UCSD-AML1 (cell line): Measurements from ENCODE around the gene GCNT2.
"Not testable (repeated sequence)": the region's sequence is repeated elsewhere in the genome, so short reads cannot be mapped to it uniquely, and the experiment has no call there.

ENCODE experiments used
- DNase-seq: peaks from one replicate; lab custom pipeline; 2025; ENCODE audit not compliant: unreplicated experiment; lab: John Stamatoyannopoulos, UW

The GCNT2 gene

DNA sequence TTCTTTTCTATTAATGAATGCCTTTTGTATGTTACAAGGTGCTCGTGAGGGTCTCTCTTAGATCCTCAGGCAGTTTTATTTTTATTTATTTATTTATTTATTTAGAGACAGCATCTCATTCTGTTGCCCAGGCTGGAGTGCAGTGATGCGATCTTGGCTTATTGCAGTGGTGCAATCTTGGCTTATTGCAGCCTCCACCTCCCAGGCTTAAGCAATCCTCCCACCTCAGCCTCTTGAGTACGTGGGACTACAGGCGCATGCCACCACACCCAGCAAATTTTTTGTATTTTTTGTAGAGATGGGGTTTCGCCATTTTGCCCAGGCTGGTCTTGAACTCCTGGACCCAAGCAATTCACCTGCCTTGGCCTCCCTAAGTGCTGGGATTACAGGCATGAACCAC is 79.5 kb downstream of the GCNT2 start:
- DNase-seq, result not testable (repeated sequence)

DNA sequence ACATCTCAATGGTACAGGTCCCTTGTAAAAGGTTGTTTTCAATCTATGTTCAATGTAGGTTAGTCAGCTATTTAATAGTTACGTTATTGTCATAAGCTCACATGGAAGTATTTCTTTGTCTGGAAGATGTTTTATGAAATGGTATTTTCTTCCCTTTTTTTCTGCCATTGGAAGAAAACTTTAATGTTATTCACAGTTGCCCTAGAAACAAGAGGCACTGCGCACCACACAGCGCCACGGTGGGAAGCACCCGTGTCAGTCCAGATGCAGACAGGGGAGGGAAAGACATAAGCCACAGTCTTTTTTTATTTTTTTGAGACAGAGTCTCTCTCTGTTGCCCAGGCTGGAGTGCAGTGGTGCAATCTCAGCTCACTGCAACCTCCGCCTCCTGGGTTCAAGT is 82.1 kb downstream of the GCNT2 start:
- DNase-seq, result no peak

DNA sequence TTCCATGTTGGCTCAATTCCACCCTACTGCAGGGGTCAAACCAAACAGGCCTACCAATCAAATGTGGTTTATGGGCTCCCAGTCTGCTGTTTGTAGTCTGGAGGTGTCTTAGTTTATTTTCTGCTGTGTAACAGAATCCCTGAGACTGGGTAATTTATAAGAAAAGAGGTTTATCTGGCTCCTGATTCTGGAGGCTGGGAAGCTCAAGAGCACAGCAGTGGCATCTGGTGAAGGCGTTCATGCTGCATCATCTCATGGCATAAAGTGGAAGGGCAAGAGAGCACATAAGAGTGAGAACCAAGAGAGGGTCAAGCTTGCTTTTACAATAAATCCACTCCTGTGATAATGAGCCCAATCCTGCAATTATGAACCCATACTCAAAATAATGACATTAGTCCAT is 87.9 kb downstream of the GCNT2 start:
- DNase-seq, result no peak

DNA sequence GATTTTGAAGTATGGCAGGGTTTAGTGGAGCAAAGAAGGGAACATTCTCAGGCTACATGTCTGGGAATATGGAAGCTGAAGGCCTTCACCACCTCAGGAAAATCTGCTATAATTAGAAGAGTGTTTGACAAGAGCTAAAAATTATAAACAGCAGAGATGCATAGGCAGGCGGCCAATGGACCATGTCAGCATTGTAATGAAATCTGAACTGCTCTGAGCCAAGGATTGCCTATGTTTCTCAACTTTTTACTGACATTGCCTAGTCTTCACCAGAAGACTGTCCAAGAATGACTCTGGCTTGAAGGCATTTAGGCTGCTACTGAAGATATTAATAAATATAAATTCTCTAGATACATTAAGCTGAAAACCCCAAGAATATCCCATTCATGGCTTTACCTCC is 89.1 kb downstream of the GCNT2 start:
- DNase-seq, result no peak

DNA sequence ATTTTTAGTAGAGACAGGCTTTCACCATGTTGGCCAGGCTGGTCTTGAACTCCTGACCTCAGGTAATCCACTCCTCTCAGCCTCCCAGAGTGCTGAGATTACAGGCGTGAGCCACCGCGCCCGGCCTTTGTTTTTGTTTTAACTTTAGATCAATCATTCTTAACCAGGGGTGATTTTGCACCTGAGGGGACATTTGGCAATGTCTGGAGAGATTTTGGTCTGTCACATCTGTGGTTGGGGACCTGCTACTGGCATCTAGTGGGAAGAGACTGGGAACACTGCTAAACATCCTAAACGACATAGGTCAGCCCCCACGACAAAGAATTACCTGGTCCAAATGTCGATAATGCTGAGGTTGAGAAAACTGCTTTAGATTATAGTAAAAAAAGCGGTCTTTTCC is 91.0 kb downstream of the GCNT2 start:
- no peak for DNase-seq

DNA sequence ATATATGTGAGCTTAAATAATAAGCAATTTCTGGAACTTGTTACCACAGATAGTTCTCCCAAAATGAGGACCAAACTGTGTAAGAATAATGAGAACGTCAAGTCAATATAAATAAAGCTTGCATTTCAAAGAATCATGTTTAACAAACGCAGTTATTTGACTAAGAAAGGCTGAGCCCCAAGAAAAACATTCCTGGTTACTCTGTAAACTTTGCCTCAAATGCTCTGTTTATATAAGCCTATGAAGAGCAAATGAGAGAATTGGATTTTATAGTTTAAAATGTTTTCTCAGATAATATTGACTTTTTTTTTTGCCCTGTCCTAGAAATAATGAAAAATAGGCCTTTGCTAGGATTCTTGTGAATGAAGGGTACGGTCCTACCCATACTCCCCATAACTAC is 91.9 kb downstream of the GCNT2 start:
- no peak for DNase-seq

DNA sequence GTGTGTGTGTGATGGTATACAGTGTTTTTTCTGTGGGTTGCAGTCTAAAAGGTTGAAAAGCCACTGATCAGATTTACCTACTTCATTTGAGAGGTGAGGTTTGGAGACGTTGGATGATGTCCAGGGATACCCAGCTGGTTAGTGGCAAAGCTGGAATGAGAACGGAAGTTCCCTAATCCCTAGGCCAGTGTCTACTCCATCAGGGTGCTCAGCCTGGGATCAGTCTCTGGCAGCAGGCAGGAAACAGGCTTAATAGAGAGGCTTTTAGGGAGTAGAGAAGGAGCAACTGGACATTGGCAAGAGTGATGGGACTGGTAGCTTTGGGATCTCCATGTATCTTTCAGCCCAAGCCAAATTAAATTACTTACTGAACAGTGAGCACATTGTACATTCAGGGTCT is 92.6 kb downstream of the GCNT2 start:
- no peak for DNase-seq

DNA sequence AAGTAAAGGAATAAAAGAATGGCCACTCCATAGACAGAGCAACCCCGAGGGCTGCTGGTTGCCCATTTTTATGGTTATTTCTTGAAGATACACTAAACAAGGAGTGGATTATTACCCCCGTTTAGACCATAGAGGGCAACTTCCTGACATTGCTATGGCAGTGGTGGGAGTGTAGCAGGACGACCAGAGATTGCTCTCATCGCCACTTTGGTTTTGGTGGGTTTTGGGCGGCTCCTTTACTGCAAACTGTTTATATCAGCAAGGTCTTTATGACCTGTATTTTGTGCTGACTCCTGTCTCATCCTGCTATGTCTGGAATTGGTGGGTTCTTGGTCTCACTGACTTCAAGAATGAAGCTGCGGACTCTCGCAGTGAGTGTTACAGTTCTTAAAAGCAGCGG is 94.5 kb downstream of the GCNT2 start:
- DNase-seq, result no peak

DNA sequence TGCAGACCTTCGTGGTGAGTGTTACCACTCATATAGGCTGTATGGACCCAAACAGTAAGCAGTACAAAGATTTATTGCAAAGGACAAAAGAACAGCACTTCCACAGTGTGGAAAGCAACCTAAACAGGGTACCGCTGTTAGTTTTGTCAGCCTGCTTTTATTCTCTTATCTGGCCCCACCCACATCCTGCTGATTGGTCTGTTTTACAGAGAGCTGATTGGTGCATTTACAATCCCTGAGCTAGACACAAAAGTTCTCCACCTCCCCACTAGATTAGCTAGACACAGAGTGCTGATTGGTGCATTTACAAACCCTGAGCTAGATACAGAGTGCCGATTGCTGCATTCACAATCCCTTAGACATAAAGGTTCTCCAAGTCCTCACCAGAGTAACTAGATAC is 95.1 kb downstream of the GCNT2 start:
- DNase-seq, result not testable (repeated sequence)

DNA sequence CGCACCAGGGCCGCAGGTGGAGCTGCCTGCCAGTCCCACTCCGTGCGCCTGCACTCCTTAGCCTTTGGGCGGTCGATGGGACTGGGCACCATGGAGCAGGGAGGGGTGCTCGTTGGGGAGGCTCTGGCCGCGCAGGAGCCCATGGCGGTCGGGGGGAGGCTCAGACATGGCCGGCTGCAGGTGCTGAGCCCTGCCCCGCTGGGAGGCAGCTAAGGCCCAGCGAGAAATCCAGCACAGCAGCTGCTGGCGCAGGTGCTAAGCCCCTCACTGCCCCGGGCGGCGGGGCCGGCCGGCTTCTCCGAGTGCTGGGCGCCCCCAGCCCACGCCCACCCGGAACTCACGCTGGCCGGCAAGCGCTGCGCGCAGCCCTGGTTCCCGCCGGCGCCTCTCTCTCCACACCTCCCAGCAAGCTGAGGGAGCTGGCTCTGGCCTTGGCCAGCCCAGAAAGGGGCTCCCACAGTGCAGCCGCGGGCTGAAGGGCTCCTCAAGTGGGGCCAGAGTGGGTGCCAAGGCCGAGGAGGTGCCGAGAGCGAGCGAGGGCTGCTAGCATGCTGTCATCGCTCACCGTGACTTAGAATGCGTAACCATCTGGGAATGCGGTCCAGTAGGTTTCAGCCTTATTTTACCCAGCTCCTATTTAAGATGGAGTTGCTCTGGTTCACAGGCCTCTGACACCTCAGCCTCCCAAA is 96.0 kb downstream of the GCNT2 start:
- no peak for DNase-seq

DNA sequence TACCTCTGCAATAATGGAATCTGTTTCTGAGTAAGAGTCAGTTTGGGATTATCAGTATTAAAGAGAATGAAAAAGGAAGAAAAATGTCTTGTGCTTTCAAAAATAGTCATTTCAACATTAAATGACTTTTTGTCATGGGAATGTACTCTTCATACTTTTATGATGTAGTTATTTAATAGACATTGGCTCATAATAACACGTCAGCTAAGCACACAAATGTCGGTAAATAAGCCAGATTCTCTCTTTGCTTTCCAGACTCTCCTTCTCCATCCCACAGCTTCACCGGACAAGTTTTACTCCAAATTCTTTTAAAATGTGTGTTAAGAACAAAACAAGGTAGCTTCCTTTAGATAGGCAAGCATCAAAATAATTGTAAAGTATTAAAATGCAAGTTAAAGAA is 97.3 kb downstream of the GCNT2 start:
- no peak for DNase-seq

DNA sequence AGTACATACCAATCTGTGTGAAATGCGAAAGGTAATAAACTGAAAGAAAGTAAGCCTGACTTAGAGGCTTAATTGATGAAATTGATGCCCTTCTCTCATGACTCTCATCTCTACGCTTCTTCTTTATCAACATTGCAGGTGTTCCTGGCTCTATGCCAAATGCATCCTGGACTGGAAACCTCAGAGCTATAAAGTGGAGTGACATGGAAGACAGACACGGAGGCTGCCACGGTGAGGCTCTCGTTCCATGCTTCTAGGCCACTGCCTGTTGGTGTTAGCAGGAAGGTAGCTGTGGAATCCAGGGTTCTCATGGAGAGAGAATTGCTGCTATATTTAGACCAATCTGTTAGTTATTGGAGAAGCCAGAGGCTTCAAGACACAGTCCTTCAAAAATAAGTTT is 100.1 kb downstream of the GCNT2 start:
- no peak for DNase-seq

DNA sequence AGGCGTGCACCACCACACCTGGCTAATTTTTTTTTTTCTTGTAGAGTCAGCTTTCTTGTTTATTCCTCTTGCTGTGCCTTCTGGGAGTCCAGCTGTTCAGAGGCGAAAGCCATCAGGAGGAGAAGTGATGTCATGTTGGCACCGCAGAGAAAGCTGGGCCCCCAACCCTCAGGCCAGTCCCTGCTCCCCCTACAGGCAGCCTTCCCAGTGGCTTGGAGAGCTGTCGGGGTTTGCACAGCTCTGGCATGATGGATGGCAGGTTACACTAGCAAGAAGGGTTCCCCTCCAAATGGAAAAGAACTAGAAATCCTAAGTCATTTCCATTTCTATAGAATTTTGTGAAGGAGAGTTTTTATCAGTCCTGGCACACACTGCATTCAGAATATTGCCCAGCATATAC is 100.7 kb downstream of the GCNT2 start:
- DNase-seq, result no peak

DNA sequence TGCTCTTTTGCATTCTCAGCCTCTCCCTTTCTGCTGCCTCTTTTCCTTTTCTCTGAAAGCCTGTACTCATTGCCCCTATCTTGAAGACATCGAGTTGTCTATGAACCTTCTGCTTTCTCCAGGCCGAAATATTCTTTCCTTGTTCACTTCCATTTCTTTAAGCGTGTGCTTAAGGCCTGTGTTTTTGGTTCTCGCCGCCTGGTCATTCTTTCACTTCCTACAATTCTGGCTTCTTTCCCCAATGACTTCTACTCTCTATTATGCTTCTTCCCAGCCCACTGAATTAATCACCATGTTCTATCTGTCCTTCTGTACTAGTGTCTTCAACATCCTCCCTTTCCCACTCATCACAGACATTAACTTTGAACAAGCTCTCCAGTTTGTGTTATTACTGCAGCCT is 103.7 kb downstream of the GCNT2 start:
- no peak for DNase-seq

DNA sequence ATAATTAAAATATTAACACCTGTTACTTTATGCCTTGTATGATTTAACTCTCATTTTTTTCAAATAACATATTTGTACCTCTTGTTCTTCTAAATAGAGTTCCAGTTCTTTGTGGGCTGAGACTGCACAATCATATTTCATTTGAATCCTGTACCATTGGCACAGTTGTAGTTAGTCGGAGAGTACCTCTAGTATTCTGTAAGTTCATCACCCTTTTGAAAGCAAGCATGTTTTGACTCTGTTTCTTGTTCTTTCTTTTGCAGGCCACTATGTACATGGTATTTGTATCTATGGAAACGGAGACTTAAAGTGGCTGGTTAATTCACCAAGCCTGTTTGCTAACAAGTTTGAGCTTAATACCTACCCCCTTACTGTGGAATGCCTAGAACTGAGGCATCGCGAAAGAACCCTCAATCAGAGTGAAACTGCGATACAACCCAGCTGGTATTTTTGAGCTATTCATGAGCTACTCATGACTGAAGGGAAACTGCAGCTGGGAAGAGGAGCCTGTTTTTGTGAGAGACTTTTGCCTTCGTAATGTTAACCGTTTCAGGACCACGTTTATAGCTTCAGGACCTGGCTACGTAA is 105.1 kb downstream of the GCNT2 start:
- no peak for DNase-seq

DNA sequence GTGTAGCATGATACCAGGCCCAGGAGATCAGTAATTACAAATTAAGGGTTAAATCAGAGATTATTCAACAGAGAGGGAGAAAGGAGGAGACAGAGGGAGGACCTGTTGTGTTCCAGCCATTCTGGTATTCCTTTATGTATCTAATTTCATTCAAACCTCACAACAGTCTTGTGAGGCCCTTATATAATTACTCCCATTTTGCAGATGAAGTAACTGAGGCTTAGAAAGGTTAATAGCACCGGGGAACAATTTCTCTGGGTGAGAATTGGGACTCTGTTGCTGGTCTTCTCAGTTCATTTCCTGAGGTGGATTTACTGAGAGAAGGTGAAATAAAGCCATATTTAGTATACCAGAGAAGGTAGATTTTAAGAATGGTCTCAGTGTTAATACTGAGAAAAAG is 106.6 kb downstream of the GCNT2 start:
- DNase-seq, result no peak

DNA sequence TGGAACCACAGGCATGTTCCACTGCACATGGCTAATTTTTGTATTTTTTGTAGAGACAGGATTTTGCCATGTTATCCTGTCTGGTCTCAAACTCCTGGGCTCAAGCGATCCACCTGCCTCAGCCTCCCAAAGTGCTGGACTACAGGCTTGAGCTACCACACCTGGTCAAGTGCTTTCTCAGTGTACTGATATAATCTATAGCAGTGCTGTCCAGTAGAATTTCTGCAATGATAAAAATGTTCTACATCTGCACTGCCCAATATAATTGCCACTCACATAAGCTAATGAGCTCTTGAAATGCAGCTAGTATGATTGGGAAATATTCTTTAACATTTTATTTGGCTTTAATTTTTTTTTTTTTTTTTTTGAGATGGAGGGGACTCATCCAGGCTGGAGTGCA is 109.0 kb downstream of the GCNT2 start:
- no peak for DNase-seq

DNA sequence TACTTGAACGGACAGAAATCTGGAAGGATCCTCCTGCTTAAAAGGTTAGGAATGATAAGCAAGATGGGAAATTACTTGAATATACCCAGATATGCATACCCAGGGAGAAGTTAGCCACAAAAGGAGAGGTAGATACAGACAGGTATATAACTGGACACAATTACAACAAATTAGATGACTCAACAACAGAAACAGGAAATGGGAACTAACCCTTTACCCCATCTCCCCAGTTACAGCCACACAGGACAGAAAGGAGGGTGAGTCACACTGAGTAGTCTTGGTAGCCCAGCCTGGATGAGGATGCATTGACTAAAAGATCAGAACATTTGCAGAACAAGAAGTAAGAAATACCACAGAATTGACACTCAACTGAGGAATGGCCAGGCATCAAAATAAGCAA is 112.1 kb downstream of the GCNT2 start:
- no peak for DNase-seq

DNA sequence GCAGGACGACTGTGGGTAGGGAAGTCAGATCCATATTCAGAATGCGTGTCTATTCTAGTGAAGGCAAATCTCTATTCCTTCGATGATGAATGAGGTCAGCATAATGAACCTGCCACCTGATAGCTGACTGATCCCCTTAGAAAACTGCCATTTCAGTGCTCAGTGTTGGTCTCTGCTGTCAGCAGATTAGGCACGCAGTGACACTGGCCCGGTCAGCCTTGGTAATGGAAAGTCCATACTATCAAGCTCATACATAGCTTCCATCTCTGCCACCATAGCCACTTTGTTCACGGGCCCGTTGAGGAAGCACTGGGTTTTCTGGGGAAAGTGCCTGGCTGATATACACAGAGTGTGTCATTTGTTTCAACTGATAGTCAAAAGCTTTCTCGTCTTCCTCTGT is 119.3 kb downstream of the GCNT2 start:
- DNase-seq, result peak; percentile 30

DNA sequence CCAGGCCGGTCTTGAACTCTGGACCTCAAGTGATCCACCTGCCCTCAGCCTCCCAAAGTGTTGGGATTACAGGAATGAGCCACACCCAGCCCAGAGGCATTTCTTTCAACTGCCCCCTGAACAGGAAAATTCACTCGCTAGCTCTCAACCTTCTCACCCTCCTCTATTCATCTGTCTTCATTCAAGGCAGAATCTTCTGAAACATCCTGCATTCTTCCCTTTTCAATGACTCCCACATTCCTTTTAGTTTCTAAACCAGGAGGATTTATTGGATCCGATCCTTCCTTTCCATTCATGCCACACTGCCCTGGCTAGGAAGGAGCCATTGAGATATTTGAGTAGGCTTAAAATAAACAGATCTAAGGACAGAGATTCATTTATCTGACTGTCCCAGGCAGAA is 120.4 kb downstream of the GCNT2 start:
- no peak for DNase-seq

DNA sequence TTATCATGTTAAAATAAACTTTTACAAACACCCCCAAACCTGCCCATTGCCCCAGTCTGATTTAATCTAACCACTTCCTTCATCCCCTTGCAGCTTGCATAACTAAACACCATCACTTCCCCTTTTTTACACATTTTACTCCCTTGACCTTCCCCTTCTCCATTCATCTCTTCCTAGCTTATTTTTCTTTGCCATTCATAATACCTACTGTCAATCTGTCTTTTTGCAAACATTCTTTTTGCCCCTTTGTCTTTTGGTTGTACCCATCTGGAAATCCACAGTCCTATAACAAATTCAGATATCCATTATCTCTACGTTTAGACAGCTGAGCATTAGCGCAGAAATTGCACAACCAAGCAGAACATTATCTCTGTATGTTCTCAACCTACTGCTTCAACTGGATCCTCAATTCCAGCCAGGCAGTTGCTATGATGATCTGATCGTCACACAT is 122.1 kb downstream of the GCNT2 start:
- no peak for DNase-seq

DNA sequence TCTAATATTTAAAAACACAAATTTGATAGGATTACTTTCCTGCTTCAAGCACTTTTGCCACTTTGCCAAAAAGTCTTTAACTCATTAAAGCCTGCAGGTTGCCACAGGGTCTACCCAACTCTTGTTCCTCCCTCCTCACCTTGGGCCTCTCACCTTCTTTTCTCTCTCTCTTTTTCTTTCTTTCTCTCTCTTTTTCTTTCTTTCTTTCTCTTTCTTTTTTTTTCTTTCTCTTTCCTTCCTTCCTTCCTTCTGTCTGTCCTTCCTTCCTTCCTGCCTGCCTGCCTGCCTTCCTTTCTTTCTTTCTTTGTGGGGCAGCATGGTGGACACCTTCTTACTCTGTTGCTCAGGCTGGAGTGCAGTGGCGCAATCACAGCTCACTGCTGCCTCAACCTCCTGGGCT is 123.1 kb downstream of the GCNT2 start:
- DNase-seq, result no peak

DNA sequence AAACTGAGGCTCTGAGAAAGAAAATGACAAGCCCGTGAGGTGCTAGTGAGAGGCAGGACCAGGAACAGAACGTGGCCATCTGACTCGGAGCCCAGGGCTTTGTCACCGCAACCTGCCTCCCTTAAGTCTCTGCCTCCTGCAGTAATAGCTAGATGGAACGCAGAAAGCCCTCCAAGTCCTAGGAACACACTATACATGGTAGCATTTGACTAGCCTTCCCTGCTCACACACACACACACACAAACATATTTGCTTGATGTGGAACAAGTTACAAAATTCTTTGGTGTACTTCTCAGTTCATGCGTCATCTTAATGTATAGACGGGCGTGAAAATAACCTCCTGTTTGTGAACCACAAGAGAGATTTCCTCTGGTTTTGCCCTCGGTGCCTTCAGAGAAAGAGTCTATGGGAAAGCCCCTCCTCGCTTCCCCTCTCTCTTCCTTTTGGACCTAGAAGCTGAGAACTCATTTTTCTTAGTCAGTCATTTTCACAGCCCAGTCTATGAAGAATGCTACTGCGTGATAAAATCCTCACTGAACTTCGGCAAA is 134.4 kb downstream of the GCNT2 start:
- DNase-seq, result no peak
